ENCODE results near the gene YJU2. TPM values are rescaled to one million over a fixed set of nuclear protein-coding genes. Genes with fewer than 3 reads are reported as not detected.

Gene YJU2
- total RNA-seq, 1 experiment from 2014 or later = 26.9 TPM

DNA sequence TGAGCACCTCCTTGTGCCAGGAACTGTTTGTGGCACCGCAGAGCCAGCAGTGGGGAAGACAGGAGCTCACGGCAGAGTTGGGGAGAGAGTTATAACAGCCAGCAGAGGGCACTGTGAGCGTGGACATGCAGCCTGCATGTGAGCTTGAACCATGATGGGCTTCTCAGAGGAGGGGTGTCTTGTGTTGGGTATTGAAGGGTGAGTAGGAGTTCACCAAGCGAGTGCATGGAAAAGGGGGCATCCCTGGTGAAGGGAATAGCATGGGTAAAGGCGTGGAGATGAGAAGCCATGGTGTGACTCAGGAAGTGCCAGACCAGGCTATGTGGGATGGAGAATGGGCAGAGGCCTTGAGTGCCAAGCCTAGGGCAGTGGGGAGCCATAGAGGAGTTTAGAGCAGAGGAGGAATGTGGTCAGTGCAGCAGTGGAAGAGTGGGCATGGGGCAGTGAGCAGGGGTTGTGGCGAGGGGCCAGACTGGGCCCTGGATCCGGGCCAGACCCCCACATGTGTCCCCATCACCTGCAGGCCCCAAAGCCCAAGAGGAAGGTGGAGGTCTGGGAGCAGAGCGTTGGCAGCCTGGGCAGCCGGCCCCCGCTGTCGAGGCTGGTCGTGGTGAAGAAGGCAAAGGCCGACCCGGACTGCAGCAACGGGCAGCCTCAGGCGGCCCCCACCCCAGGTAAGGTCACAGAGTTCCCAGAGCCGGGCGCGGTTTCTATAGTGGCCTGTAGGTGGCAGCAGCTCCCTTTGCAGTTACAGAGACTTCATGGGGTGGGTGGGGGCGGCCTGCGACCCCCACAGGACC is 20.4 kb downstream of the YJU2 start:
- Histone ChIP-seq H3K4me3 (replicated peaks in 1 of 2; ENCODE audit: low read depth in 1 of 2, low read length in 2 of 2) (no peak overlapping the region), H3K9me2 (ENCODE audit: insufficient read depth) (no peaks in the 10 kb centered on the region), H2AFZ (ENCODE audit: low read depth, low read length, poor library complexity, severe bottlenecking) (no peak overlapping the region), H3K27me3 (ENCODE audit: insufficient read depth, low read length) (no peaks in the 10 kb centered on the region), H3K4me2 (ENCODE audit: low read length) (no peak overlapping the region), H3K27ac (ENCODE audit: low read depth, low read length) (no peak overlapping the region), H3K9ac (ENCODE audit: low read length) (no peak overlapping the region), H3K79me2 (ENCODE audit: insufficient read depth, low read length) (no peaks in the 10 kb centered on the region), H3K9me3 (ENCODE audit: control insufficient read depth in 1 of 2, insufficient read depth in 1 of 2, low read depth in 1 of 2, low read length in 2 of 2) (no peaks in the 10 kb centered on the region), H3K4me1 (ENCODE audit: control insufficient read depth in 1 of 2, insufficient read depth in 2 of 2, low read length in 2 of 2) (peaks cover 0 to 7% of the 10 kb centered on the region in 2 experiments; a peak in 1 of 4 replicates), H3K36me3 (ENCODE audit: control insufficient read depth in 1 of 2, insufficient read depth in 2 of 2, low read length in 2 of 2) (peaks cover 2 to 18% of the 10 kb centered on the region in 2 experiments; a peak in 3 of 4 replicates), H4K20me1 (ENCODE audit: insufficient read depth) (no peaks in the 10 kb centered on the region)
- TF ChIP-seq SP1 (IDR thresholded peaks at IDR 0.05; ENCODE audit: low read depth) = no peak
- no peak for TF ChIP-seq ZBTB33 (IDR thresholded peaks at IDR 0.05; ENCODE audit: extremely low read depth, insufficient replicate concordance, low read length)
- TF ChIP-seq EZH2 (IDR thresholded peaks at IDR 0.05) = no peak
- no peak for TF ChIP-seq SIN3A (IDR thresholded peaks at IDR 0.05; ENCODE audit: low read depth)
- no peak for TF ChIP-seq ZNF274 (IDR thresholded peaks at IDR 0.05; ENCODE audit: low read depth, low read length)
- no peak for TF ChIP-seq FOSL1 (IDR thresholded peaks at IDR 0.05; ENCODE audit: low read depth)
- peak; percentile 90 for TF ChIP-seq RAD21 (IDR thresholded peaks at IDR 0.05; ENCODE audit: low read depth)
- TF ChIP-seq, protein P1, sequence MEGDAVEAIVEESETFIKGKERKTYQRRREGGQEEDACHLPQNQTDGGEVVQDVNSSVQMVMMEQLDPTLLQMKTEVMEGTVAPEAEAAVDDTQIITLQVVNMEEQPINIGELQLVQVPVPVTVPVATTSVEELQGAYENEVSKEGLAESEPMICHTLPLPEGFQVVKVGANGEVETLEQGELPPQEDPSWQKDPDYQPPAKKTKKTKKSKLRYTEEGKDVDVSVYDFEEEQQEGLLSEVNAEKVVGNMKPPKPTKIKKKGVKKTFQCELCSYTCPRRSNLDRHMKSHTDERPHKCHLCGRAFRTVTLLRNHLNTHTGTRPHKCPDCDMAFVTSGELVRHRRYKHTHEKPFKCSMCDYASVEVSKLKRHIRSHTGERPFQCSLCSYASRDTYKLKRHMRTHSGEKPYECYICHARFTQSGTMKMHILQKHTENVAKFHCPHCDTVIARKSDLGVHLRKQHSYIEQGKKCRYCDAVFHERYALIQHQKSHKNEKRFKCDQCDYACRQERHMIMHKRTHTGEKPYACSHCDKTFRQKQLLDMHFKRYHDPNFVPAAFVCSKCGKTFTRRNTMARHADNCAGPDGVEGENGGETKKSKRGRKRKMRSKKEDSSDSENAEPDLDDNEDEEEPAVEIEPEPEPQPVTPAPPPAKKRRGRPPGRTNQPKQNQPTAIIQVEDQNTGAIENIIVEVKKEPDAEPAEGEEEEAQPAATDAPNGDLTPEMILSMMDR (IDR thresholded peaks at IDR 0.05 in 2 of 3, conservative IDR thresholded peaks at IDR 0.05 in 1 of 3; ENCODE audit: borderline replicate concordance in 1 of 3, insufficient read depth in 1 of 3, low read depth in 2 of 3, low read length in 2 of 3) = peak; percentile 82 to 95 (median 88)
- intact Hi-C loops (cut with micrococcal nuclease) = loop anchor here (1.0 to 10.0 kb wide), 3 partner anchors 85 to 258 kb away; partner anchors contain the start of gene SH3GL1
- ChIA-PET POLR2A (interaction anchor here (1.6 kb wide), 1 partner anchor 76 kb away, joined by 10 read pairs; the partner anchor contains the start of gene MPND), RAD21 (ENCODE audit: low non-redundant PET in 1 of 2, low total read pairs in 2 of 2, uncharacterized antibody in 2 of 2, unreplicated experiment in 2 of 2) (interaction anchor here (0.6 to 2.2 kb wide), 9 partner anchors 20 to 258 kb away, joined by 3 to 17 read pairs (median 4); partner anchors contain the start of genes MPND (in 1 of the 2) and YJU2 (in 1 of the 2)), CTCF (interaction anchor here (0.5 to 2.9 kb wide), 38 partner anchors 8 to 524 kb away, joined by 3 to 52 read pairs (median 5); partner anchors contain the start of genes CHAF1A, MPND, PLIN5 and SH3GL1)
- peak; percentile 92 for ATAC-seq
- no TSS peak for BruUV-seq (replicated peaks)
- DNase-seq (ENCODE audit: low read depth, low spot score) = peak; percentile 75
